Measurements from ENCODE around the gene SMARCA5. TPM values are rescaled to one million over a fixed set of nuclear protein-coding genes. Genes with fewer than 3 reads are reported as not detected.
A peak's percentile ranks its signal among the peaks of the same experiment; 100 is the strongest.

SMARCA5 gene
- total RNA-seq, 6 donors from 2014 or later, result 27.4 to 93.5 (median 58.3) TPM

GRCh38 chr4:143498021-143498420 lies 15.5 kb upstream of the SMARCA5 start:
- H3K9me3 ChIP-seq, result no peaks in the 10 kb centered on the region
- no peak overlapping the region for H3K4me3 ChIP-seq
- H3K4me1 ChIP-seq, result no peaks in the 10 kb centered on the region
- no peak overlapping the region for H3K27ac ChIP-seq
- ATAC-seq (ENCODE audit: low FRiP score in 2 of 2), result no peak
- WGBS, 2 donors, result 71 to 82% methylated on average over 8 of the region's 8 CpGs
- DNase-seq, result no peak
- H3K36me3 ChIP-seq, result no peaks in the 10 kb centered on the region
- H3K27me3 ChIP-seq, result no peaks in the 10 kb centered on the region
- TF ChIP-seq POLR2AphosphoS5 (IDR thresholded peaks at IDR 0.05) (no peak), POLR2A (IDR thresholded peaks at IDR 0.05) (no peak), CTCF (IDR thresholded peaks at IDR 0.05) (no peak), EP300 (IDR thresholded peaks at IDR 0.05) (no peak)

DNA sequence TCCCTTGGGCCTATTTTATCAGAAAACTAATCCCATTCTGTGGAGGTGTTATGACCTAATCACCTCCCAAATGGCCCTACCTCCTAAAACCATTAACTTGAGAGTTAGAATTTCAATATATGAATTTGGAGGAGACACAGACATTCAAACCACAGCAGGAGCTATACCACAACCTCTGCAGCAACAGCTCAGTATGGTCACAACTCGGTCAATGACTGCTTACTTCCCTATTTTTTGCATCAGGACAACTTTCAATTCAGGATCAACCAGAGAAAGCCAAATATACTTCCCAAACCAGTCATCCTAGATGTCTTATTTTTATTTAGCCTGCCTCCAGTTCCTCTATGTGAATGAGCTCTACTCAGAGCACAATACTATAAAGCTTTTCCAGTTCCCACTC lies 11.3 kb upstream of the SMARCA5 start:
- Histone ChIP-seq H3K27ac (no peak overlapping the region), H3K36me3 (no peaks in the 10 kb centered on the region), H3K27me3 (no peaks in the 10 kb centered on the region), H3K4me3 (no peak overlapping the region), H3K4me1 (no peaks in the 10 kb centered on the region), H3K9me3 (no peaks in the 10 kb centered on the region)
- ATAC-seq (ENCODE audit: low FRiP score in 2 of 2) (no peak), DNase-seq (no peak)
- no peak for TF ChIP-seq POLR2A (IDR thresholded peaks at IDR 0.05)
- TF ChIP-seq EP300 (IDR thresholded peaks at IDR 0.05), result no peak
- no peak for TF ChIP-seq POLR2AphosphoS5 (IDR thresholded peaks at IDR 0.05)
- TF ChIP-seq CTCF (IDR thresholded peaks at IDR 0.05), result no peak
- 75 to 91% methylated on average over 1 of the region's 1 CpG for WGBS, 2 donors

DNA sequence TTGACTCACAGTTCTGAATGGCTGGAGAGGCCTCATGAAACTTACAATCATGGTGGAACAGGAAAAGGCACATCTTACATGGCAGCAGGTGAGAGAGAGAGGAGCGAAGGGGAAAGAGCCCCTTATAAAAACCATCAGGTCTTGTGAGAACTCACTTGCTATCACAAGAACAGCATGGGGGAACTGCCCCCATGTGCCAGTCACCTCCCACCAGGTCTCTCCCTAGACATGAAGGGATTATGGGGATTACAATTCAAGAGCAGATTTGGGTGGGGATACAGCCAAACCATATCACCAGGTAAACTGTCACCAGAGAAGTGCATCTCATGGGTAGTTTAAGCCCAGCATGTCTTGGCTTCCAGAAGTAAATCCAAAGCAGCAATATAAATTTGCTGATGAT lies 7.5 kb upstream of the SMARCA5 start:
- no peak overlapping the region for H3K27ac ChIP-seq
- H3K4me3 ChIP-seq, result no peak overlapping the region
- 75 to 100% methylated on average over 1 of the region's 1 CpG for WGBS, 2 donors
- ATAC-seq (ENCODE audit: low FRiP score in 2 of 2) (no peak), DNase-seq (no peak)
- H3K27me3 ChIP-seq, result no peaks in the 10 kb centered on the region
- no peaks in the 10 kb centered on the region for H3K36me3 ChIP-seq
- H3K9me3 ChIP-seq, result no peaks in the 10 kb centered on the region
- no peak for TF ChIP-seq CTCF (IDR thresholded peaks at IDR 0.05)
- TF ChIP-seq POLR2AphosphoS5 (IDR thresholded peaks at IDR 0.05), result no peak
- no peak for TF ChIP-seq EP300 (IDR thresholded peaks at IDR 0.05)
- no peak for TF ChIP-seq POLR2A (IDR thresholded peaks at IDR 0.05)
- no peaks in the 10 kb centered on the region for H3K4me1 ChIP-seq

GRCh38 chr4:143511906-143512305 lies 1.6 kb upstream of the SMARCA5 start:
- peaks cover 0 to 3% (median 0%) of the 10 kb centered on the region in 4 donors for H3K27me3 ChIP-seq
- DNase-seq (no peak), ATAC-seq (ENCODE audit: low FRiP score in 2 of 2) (no peak)
- no peaks in the 10 kb centered on the region for H3K36me3 ChIP-seq
- WGBS, 2 donors, result 87 to 98% methylated on average over 7 of the region's 7 CpGs
- H3K4me1 ChIP-seq, result peaks cover 12 to 24% (median 21%) of the 10 kb centered on the region in 4 donors
- H3K9me3 ChIP-seq, result no peaks in the 10 kb centered on the region
- no peak overlapping the region for H3K27ac ChIP-seq
- no peak overlapping the region for H3K4me3 ChIP-seq
- TF ChIP-seq POLR2A (IDR thresholded peaks at IDR 0.05) (no peak), POLR2AphosphoS5 (IDR thresholded peaks at IDR 0.05) (no peak), EP300 (IDR thresholded peaks at IDR 0.05) (no peak)

DNA sequence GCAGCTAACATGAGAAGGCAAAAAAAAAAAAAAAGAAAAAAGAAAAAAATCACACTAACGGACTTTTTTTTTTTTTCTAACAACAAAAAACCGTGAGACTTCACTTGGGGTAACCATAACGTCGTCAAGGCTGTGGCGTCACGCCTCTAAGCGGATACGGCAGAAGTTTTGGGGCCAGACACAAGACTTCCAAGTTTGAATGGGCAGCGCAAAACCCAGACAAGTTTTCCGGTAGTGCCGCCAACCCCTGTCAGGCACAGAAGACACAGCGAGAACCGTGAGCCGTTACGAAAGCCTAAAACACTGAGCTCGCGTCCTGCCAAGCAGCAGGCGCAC lies 556 bp upstream of the SMARCA5 start:
- DNase-seq (no peak), ATAC-seq (ENCODE audit: low FRiP score in 2 of 2) (peak; percentile 66 to 71)
- no peak for TF ChIP-seq CTCF (IDR thresholded peaks at IDR 0.05)
- no peak for TF ChIP-seq POLR2A (IDR thresholded peaks at IDR 0.05)
- TF ChIP-seq EP300 (IDR thresholded peaks at IDR 0.05), result no peak
- TF ChIP-seq POLR2AphosphoS5 (IDR thresholded peaks at IDR 0.05), result no peak
- H3K27ac ChIP-seq, result peak overlapping the region; percentile 91 to 99 (median 98)
- H3K9me3 ChIP-seq, result no peaks in the 10 kb centered on the region
- H3K36me3 ChIP-seq, result peaks cover 0 to 7% (median 1%) of the 10 kb centered on the region in 4 donors
- peak overlapping the region; percentile 56 to 97 (median 86) for H3K4me3 ChIP-seq
- WGBS, 2 donors, result 0 to 1% methylated on average over 11 to 18 of the region's 18 CpGs
- peaks cover 12 to 35% (median 28%) of the 10 kb centered on the region in 4 donors for H3K4me1 ChIP-seq
- H3K27me3 ChIP-seq, result peaks cover 0 to 3% (median 0%) of the 10 kb centered on the region in 4 donors
